Right renal pelvis (tissue), 4 donors: ENCODE data around the gene GUK1. TPM values are rescaled to one million over a fixed set of nuclear protein-coding genes. Genes with fewer than 3 reads are reported as not detected.

Experiments
- DNase-seq, 4 donors: peaks; one replicate each; pipeline ENCODE4 v3.0.0-alpha.2; 2013; ENCODE audit warnings: low read depth in 4 of 4, low spot score in 3 of 4, missing footprints in 1 of 4
- polyA plus RNA-seq, 4 donors: library from polyadenylated mRNA; unstranded; fragments of 120-200 nt; gene quantifications; one replicate each; pipeline ENCODE4 v1.2.1, GENCODE V29; 2013; ENCODE audit not compliant: insufficient read length in 4 of 4

GUK1 gene
- polyA plus RNA-seq, 4 donors, result 99.3 to 181 (median 101) TPM

DNA sequence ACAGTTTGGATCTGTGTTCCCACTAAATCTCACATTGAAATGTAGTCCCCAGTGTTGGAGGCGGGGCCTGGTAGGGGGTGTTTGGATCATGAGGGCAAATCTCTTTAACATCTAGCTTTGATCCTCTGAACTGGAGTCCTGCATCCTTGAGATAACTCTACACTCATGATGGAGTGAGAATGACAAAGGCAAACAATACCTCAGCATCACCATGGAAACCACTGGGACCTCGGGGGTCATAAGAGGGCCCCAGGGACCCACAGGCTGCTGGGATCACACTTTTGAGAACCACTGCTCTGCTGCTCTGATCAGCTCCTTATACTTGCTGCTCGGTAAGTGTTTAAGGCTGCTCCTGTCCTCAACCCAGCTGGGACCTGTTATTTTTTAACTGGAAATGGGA is 54.4 kb downstream of the GUK1 start:
- no peak for DNase-seq

DNA sequence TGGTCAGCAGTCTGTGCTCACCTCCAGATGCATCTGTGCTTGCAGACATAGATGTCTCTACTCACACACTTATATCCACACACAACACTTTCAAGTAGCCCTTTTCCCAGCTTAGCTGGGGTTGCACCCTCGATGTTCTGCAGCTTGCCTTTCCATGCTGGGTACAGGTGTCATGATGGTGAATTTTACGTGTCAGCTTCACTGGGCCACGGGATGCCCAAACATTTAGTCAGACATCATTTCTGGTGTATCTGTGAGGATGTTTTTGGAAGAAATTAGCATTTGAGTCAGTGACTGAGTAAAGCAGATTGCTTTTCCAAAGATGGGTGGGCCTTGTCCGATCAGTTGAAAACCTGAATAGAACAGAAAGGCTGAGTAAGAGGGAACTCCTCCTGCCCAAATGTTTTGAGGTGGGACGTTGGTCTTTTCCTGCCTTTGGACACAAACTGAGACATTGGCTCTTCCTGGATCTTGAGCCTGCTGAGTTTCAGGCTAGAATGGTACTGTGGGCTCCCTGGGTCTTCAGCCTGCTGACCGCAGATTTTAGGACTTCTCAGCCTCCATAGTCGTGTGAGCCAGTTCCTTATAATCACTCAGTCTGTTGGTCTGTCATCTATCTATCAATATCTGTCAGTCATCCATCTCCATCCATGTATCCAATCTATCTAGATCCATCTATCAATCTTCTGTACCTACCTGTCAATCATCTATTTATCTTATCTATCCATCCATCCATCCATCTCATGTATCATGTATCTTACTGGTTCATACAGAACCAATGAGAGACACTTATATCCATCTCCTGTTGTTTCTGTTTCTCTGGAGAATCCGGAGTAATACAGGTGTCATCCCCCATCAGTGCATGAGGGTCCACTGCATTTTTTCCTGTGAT is 55.1 kb downstream of the GUK1 start:
- DNase-seq, result no peak

DNA sequence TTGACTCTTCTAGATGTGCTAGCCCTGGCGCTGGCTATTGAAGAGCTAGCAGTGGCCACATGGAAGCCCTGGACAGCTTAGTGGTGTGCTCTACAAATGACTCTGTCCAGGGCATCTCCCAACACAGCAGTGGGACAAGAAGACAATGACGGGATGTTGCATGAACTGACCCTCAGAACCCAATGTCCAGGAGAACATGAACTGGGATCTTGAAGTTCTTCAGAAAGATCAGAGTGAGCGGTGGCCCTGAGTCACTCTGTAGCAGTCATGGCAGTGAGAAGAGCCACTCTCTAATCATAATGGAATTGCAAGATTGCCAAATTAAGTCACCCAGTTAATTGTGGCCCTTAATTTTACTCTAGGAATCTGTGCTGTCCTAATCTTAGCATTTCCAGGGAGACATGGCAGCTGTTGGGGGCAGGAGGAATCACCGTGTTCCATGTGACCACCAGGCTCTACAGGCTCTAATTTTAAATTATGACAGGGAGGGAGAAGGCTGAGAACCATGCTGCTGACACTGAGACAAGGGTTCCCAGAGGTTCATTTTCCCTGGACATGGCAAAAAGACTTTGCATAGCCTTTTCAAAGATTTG is 57.6 kb downstream of the GUK1 start:
- no peak for DNase-seq

Other genes with a start within 250 kb of the GUK1 start
- gene WNT9A, start 192.3 kb upstream of the GUK1 start, polyA plus RNA-seq, result 1 to 10 TPM; 1.0 to 1.7 (median 1.2) TPM
- under 1 TPM; 0.19 to 0.49 (median 0.22) TPM for gene WNT3A, start 133.3 kb upstream of the GUK1 start, polyA plus RNA-seq
- gene ARF1, start 57.6 kb upstream of the GUK1 start, polyA plus RNA-seq, result 100 to 1,000 TPM; 326 to 381 (median 336) TPM
- 10 to 100 TPM; 13.8 to 23.8 (median 14.7) TPM for gene C1orf35, start 37.0 kb upstream of the GUK1 start, polyA plus RNA-seq
- gene MRPL55, start 31.0 kb upstream of the GUK1 start, polyA plus RNA-seq, result 10 to 100 TPM; 38.7 to 54.9 (median 42.9) TPM
- gene GJC2, start 9.7 kb downstream of the GUK1 start, polyA plus RNA-seq, result 1 to 10 TPM in 1 of 4 donors, under 1 TPM in 3; 0.56 to 1.2 (median 0.63) TPM
- gene IBA57, start 25.5 kb downstream of the GUK1 start, polyA plus RNA-seq, result 1 to 10 TPM; 4.4 to 6.4 (median 5.2) TPM
- gene OBSCN, start 67.8 kb downstream of the GUK1 start, polyA plus RNA-seq, result 10 to 100 TPM; 24.6 to 31.8 (median 28.1) TPM